Esophagus muscularis mucosa (tissue), 4 donors: ENCODE data around the gene CISD2.

Experiments used
- EP300 ChIP-seq: sonication (generic); formaldehyde crosslinking; IDR thresholded peaks from one replicate; pipeline ENCODE4 v1.6.1; 2017; ENCODE audit warnings: antibody characterized with exemption
- POLR2A ChIP-seq: fragments of 450-650 bp; IDR thresholded peaks from one replicate; pipeline ENCODE4 v1.6.1; 2017; ENCODE audit warnings: antibody characterized with exemption, moderate library complexity, mild to moderate bottlenecking, low read depth
- TF ChIP-seq, protein P1 (sequence below), 3 experiments: fragments of 200-600 bp in 2 of 3; fragments of 450-650 bp in 1 of 3; sonication (generic) in 2 of 3; IDR thresholded peaks; one replicate each; pipeline ENCODE4 v1.5.1; 2017 to 2019; ENCODE audit warnings: antibody characterized with exemption in 3 of 3, mild to moderate bottlenecking in 2 of 3, moderate library complexity in 1 of 3

DNA sequence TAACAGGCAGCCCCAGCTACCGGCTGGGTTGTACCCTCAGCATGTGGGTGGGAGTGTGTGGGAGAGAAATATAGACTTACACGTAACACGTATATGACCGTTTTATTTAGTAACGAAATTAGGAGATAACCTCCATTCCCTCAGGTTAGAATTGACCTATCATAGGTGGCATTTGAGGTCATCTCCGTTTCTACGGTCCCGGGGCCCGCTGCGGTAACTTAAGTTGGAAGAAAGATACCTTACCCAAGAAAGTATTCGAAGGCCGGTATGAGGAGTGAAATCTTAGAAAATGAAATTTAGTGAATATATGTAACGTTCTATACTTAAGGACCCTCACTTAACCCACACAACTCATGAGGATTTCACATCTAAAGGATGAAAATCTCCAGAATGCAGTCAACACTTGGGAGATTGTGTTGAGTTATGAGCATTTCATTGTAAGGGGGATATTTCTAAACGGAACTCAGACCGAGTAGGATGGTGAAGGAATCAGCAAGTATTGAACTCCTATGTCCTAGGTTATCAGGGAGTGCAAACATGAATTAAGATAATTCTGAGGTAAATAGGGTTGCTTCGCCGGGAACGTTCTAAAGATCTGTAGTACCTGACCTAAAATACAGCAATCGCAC, 891 bp downstream of the CISD2 start:
- TF ChIP-seq, protein P1, sequence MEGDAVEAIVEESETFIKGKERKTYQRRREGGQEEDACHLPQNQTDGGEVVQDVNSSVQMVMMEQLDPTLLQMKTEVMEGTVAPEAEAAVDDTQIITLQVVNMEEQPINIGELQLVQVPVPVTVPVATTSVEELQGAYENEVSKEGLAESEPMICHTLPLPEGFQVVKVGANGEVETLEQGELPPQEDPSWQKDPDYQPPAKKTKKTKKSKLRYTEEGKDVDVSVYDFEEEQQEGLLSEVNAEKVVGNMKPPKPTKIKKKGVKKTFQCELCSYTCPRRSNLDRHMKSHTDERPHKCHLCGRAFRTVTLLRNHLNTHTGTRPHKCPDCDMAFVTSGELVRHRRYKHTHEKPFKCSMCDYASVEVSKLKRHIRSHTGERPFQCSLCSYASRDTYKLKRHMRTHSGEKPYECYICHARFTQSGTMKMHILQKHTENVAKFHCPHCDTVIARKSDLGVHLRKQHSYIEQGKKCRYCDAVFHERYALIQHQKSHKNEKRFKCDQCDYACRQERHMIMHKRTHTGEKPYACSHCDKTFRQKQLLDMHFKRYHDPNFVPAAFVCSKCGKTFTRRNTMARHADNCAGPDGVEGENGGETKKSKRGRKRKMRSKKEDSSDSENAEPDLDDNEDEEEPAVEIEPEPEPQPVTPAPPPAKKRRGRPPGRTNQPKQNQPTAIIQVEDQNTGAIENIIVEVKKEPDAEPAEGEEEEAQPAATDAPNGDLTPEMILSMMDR (IDR thresholded peaks at IDR 0.05), result no peak
- TF ChIP-seq EP300 (no peak), POLR2A (no peak)
